ENCODE measurements around the gene MUS81.
A peak's percentile ranks its signal among the peaks of the same experiment; 100 is the strongest.

The MUS81 gene

DNA sequence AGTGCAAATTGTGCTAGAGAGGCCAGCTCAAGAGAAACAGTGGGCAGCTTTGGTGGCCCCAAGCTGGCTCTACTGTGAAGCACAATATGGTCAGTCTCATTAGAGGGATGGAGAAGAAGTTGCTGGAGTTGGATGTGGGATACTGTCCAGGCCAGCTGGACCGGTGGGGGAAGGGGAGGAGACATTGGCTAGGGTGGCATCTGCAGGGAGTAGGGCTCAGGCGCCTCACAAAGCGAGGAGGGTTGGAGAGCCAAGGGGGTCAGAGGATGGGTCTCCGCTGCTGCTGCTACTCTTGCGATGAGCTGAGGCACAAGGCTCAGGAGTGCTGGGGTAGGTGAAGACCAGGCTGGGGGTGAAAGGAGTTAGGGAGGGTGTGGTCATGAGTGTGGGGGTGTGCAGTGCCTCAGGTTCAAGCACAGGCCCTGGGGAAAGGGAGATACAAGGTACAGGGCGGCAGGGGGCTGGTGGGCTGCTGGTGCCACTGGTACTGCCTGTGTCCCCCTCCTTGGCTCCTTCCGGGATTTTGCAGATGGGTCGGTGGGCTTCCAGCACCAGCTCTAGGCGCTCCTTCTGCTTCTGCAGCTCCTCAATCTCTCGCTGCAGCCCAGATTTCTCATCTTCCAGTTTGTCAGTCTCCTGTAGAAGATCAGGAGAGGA lies 32.6 kb downstream of the MUS81 start:
- no peak for FAIRE-seq

- no peak for FAIRE-seq
These were observed 33.9 kb downstream of the MUS81 start for GRCh38 chr11:65894034-65894591.

- no peak for FAIRE-seq
These were observed 35.3 kb downstream of the MUS81 start for GRCh38 chr11:65895482-65895981.

DNA sequence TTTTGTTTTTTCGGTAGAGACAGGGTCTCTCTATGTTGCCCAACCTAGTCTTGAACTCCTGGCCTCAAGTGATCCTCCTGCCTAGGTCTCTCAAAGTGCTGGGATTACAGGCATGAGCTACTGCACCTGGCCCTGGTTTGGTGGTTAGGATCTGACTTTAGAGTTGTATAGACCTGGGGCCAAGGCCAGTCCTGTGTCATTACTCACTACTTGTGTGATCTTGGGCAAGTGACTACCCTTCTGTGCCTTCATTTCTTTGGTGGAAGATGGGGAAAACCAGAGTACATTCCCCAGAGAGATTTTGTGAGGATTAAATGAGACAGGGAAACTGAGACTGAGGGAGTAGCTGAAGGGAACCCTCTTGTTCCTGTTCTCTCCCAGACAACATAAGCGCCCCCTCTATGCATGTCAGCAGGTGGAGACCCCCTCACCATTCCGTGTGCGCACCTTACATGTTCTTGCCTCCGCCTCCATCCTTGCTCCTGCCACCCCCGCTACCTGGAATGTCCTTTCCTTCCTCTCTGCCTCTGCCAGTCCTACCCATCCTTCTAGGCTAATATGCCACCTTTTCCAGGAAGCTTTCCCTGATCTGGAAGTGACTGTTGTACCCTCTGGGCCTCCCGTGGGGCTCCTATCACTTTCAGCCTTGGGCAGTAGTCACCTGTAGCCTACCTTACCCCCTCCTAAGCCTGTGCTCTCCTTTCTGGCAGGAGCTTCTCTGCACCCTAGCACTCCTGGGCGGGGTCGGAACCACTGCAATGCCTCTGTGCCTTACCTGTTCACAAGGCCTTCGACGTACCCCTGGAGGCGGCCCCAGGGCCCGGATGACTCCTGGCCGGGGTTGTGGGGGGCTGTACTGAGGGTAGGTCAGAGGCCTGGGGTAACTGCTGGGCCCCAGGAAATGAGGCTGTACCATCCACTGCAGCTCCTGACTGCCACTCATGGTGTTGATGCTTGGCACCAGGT lies 36.1 kb downstream of the MUS81 start:
- FAIRE-seq: no peak

DNA sequence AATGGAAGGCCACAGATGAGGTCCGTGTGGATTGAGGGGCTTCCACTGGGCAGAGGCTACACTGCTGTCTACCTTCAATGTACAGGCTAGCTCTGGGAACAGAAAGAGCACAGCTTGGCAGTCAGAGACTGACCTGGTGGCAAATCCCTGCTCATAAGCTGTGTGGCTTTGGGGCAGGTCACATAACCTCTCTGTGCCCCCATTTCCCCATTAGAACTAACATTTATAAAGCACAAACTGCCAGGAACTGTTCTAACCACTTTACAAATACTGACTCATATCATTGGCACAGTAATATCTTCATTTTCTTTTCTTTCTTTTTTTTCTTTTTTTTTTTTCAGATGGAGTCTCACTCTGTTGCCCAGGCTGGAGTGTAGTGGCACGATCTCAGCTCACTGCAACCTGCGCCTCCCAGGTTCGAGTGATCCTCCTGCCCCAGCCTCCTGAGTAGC lies 36.8 kb downstream of the MUS81 start:
- no peak for FAIRE-seq

- no peak for FAIRE-seq
These were observed 38.6 kb downstream of the MUS81 start for GRCh38 chr11:65898656-65899355.

GRCh38 chr11:65899356-65900124 lies 39.3 kb downstream of the MUS81 start:
- FAIRE-seq: no peak

DNA sequence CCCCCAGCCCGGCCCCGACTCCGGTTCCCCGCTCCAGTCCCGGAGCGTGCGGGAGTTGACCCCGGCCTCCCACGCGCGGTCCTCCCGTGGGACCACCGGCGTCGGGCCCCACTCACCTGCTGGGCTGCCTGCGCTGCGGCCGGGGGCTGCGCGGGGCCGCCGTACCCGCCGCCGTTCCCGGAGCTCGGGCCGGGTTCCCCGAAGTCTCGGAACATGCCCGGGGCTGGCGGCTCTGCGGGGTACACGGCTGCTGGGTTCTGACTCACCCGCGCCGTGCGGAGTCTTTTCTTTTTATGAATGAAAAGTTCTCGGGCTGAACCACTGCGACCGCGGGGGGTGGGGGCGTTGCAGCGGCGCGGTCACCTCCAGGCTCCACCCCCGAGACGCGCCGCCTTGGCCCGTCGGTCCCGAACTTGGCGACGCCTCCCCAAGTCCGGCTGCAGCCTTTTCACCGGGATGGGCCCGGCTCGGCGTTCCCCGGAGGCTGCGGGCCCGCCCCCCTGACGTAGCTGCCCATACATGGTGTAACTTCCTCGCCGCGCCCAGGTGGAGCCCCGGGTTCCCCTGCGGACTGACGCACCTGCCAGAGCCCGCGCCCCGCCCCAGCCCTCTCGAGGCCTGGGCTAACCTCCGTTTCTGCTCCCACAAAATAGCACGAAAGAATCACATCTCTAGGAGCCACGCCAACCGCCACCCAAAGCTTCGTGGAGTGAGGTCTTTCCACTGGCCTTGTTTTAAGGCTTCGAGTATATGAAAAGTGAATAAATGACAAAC lies 40.1 kb downstream of the MUS81 start, which contains the start of gene FOSL1:
FOSL1 (minus strand) TSS at position 264 of the 774 bp plus-strand sequence; CDS start at position 215, 49 bp downstream.
- peak; percentile 55 for FAIRE-seq

- FAIRE-seq: no peak
These were observed 40.6 kb downstream of the MUS81 start for GRCh38 chr11:65900899-65901180.

DNA sequence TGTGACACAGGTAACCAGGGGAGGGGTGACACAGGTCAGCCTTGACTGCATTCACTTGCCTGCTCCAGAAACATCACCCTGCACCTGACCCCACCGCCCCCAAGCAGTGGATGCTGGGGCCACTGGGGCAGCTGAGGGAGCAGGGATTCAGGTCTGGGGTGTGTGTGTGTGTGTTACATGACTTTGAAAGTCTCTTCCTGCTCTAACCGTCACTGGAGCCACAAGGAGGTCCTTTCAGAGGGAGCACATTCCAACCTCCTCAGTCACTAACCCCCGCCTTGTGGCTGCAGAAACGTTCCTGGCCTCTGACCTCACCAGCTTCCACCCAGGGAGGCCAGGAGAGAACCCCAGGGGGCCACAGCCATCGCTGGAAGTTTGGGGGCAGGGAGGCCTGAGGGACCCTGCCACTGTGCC lies 42.8 kb downstream of the MUS81 start:
- no peak for FAIRE-seq

DNA sequence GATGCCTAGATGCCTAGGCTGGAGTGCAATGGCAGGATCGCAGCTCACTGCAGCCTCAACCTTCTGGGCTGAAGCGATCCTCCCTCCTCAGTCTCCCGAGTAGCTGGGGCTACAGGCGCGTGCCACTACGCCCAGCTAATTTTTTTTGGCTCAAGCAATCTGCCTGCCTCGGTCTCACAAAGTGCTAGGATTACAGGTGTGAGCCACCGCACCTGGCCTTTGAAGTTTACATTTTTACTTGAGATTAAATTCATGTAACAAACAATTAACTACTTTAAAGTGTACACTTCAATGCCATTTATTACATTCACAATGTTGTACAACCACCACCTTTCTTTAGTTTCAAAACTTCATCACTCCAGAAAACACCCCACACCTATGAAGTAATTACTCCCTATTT lies 43.5 kb downstream of the MUS81 start:
- no peak for FAIRE-seq

GRCh38 chr11:65906602-65907001 lies 46.4 kb downstream of the MUS81 start:
- no peak for FAIRE-seq

GRCh38 chr11:65907878-65908277 lies 47.6 kb downstream of the MUS81 start:
- no peak for FAIRE-seq

- peak; percentile 19 for FAIRE-seq
These were observed 51.7 kb downstream of the MUS81 start for GRCh38 chr11:65911682-65912568.

GRCh38 chr11:65912845-65913244 lies 52.6 kb downstream of the MUS81 start:
- no peak for FAIRE-seq

GRCh38 chr11:65915101-65915820 lies 55.0 kb downstream of the MUS81 start:
- FAIRE-seq: no peak

DNA sequence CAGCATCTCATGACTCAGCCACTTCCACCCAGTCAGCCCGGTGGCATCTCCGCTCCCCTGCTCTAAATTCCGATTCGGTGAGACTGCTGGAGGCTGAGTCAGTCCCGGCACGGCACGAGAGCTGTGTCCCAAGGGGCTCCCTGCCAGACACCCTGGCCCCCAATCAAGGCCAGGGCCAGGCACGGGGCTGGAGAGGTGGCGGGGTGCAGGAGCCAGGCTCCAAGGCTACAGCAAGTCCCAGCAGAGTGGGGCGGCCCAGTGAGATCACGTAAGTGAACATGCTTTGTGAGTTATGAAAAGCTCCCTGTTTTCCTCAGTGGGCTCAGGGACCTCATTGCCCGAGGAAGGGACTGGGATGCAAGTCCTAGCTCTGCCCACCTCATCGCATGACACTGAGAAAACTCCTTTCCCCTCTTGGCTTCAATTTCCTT lies 55.6 kb downstream of the MUS81 start:
- FAIRE-seq: no peak
